H1 (cell line): ENCODE results near the gene CACNA1C. TPM values are rescaled to one million over a fixed set of nuclear protein-coding genes. Genes with fewer than 3 reads are reported as not detected.

ENCODE experiments used
- CTCF ChIA-PET: fragments of 300-600 bp; sonication (Branson Sonifier 250); formaldehyde crosslinking; loops from one replicate; lab custom pipeline; 2021; ENCODE audit not compliant: partially characterized antibody; lab: Charles Lee
- POLR2A ChIA-PET: fragments of 300-600 bp; sonication (Branson Sonifier 250); formaldehyde crosslinking; loops from one replicate; lab custom pipeline; 2021; ENCODE audit warnings: inconsistent platforms; ENCODE audit not compliant: partially characterized antibody; lab: Charles Lee
- DNase-seq, 2 experiments: peaks; one replicate each; pipeline versions ENCODE4 v3.0.0 to v3.0.0-alpha.2; 2010 to 2022; ENCODE audit warnings: low spot score in 2 of 2, low read depth in 1 of 2, mixed read lengths in 1 of 2
- FAIRE-seq: peaks from 2 replicates; lab custom pipeline; 2011; peaks lifted over from hg19 to GRCh38; lab: Jason Lieb, UNC
- H2AFZ ChIP-seq: 2 replicates; pipeline ENCODE4 v1.8.1; 2012; ENCODE audit warnings: low read length, inconsistent platforms
- H2AK5ac ChIP-seq: 2 replicates; pipeline ENCODE4 v1.6.1; 2013; ENCODE audit warnings: low read depth, low read length
- H2BK120ac ChIP-seq: replicated peaks from 2 replicates; pipeline ENCODE3; 2013; ENCODE audit warnings: low read depth, low read length, inconsistent platforms
- H2BK12ac ChIP-seq: 2 replicates; pipeline ENCODE4 v1.6.1; 2013; ENCODE audit warnings: low read depth, low read length
- H2BK15ac ChIP-seq: 2 replicates; pipeline ENCODE4 v1.6.1; 2013; ENCODE audit warnings: low read length
- H2BK20ac ChIP-seq: 2 replicates; pipeline ENCODE4 v1.6.1; 2013; ENCODE audit warnings: low read length
- H2BK5ac ChIP-seq: 2 replicates; pipeline ENCODE4 v1.6.1; 2013; ENCODE audit warnings: low read depth, low read length
- H3K14ac ChIP-seq: 2 replicates; pipeline ENCODE4 v1.6.1; 2013; ENCODE audit warnings: inconsistent platforms; ENCODE audit not compliant: insufficient read length
- H3K18ac ChIP-seq: 2 replicates; pipeline ENCODE4 v1.6.1; 2013; ENCODE audit warnings: low read length; ENCODE audit errors: extremely low read depth
- H3K23ac ChIP-seq: 2 replicates; pipeline ENCODE4 v1.6.1; 2013; ENCODE audit warnings: inconsistent platforms; ENCODE audit not compliant: insufficient read length
- H3K23me2 ChIP-seq: 2 replicates; pipeline ENCODE4 v1.6.1; 2013; ENCODE audit warnings: low read depth, low read length
- H3K27ac ChIP-seq: 2 replicates; pipeline ENCODE4 v1.6.1; 2011; ENCODE audit warnings: low read depth, low read length, inconsistent platforms
- H3K27me3 ChIP-seq, 4 experiments: replicated peaks in 1 of 4; 1 replicate in 1 of 4; 2 replicates in 3 of 4; pipeline versions ENCODE4 v1.6.1 to v1.8.1; 2011 to 2013; ENCODE audit warnings: low read length in 3 of 4, mild to moderate bottlenecking in 3 of 4, inconsistent platforms in 2 of 4, mixed read lengths in 2 of 4, moderate library complexity in 1 of 4; ENCODE audit not compliant: control insufficient read depth in 3 of 4, insufficient read depth in 3 of 4; ENCODE audit errors: extremely low read depth in 1 of 4
- H3K36me3 ChIP-seq, 4 experiments: 2 replicates each; pipeline versions ENCODE4 v1.6.1 to v1.8.1; 2011 to 2013; ENCODE audit warnings: mild to moderate bottlenecking in 4 of 4, low read length in 3 of 4, moderate library complexity in 2 of 4, control low read depth in 1 of 4, inconsistent platforms in 1 of 4; ENCODE audit not compliant: insufficient read depth in 4 of 4, control insufficient read depth in 2 of 4
- H3K4ac ChIP-seq: replicated peaks from 2 replicates; pipeline ENCODE3; 2013; ENCODE audit warnings: low read length, low read depth, mixed read lengths, inconsistent platforms; ENCODE audit not compliant: insufficient read length
- H3K4me1 ChIP-seq, 4 experiments: replicated peaks in 1 of 4; 1 replicate in 1 of 4; 2 replicates in 3 of 4; pipeline versions ENCODE4 v1.6.1 to v1.8.1; 2011 to 2013; ENCODE audit warnings: low read length in 3 of 4, inconsistent platforms in 2 of 4, mixed read lengths in 1 of 4; ENCODE audit not compliant: insufficient read depth in 4 of 4, control insufficient read depth in 3 of 4
- H3K4me2 ChIP-seq, 2 experiments: 2 replicates each; pipeline versions ENCODE4 v1.6.1 to v1.8.1; 2011 to 2013; ENCODE audit warnings: low read depth in 2 of 2, low read length in 2 of 2, control low read depth in 1 of 2, inconsistent platforms in 1 of 2, mild to moderate bottlenecking in 1 of 2; ENCODE audit not compliant: insufficient read depth in 1 of 2
- H3K4me3 ChIP-seq, 4 experiments: fragments of 200-600, 300-600 bp in 1 of 4; sonication (generic), shearing (Covaris generic), sonication (Bioruptor Twin) in 1 of 4; 2 replicates each; pipeline versions ENCODE4 v1.5.1 to v1.8.1; 2011 to 2016; ENCODE audit warnings: low read length in 4 of 4, low read depth in 3 of 4, control low read depth in 2 of 4, inconsistent platforms in 2 of 4, mild to moderate bottlenecking in 2 of 4, mixed read lengths in 1 of 4, moderate library complexity in 1 of 4; ENCODE audit not compliant: insufficient read depth in 2 of 4; ENCODE audit errors: extremely low read depth in 1 of 4
- H3K56ac ChIP-seq: replicated peaks from 2 replicates; pipeline ENCODE3; 2013; ENCODE audit warnings: low read depth, mild to moderate bottlenecking, mixed read lengths, low read length, inconsistent platforms; ENCODE audit not compliant: insufficient read length
- H3K79me1 ChIP-seq: 2 replicates; pipeline ENCODE4 v1.6.1; 2013; ENCODE audit warnings: low read depth, low read length, control low read depth
- H3K79me2 ChIP-seq, 2 experiments: 2 replicates each; pipeline versions ENCODE4 v1.6.1 to v1.8.1; 2012 to 2013; ENCODE audit warnings: low read length in 2 of 2, mild to moderate bottlenecking in 2 of 2, inconsistent platforms in 1 of 2; ENCODE audit not compliant: insufficient read depth in 2 of 2, control insufficient read depth in 1 of 2
- H3K9ac ChIP-seq, 4 experiments: replicated peaks in 1 of 4; 1 replicate in 1 of 4; 2 replicates in 3 of 4; pipeline versions ENCODE4 v1.6.1 to v1.8.1; 2011 to 2013; ENCODE audit warnings: low read depth in 3 of 4, low read length in 3 of 4, control low read depth in 2 of 4, mild to moderate bottlenecking in 2 of 4, moderate library complexity in 2 of 4, inconsistent platforms in 1 of 4; ENCODE audit errors: extremely low read depth in 1 of 4
- H3K9me3 ChIP-seq, 2 experiments: 2 replicates each; pipeline versions ENCODE4 v1.6.1 to v1.8.1; 2012 to 2013; ENCODE audit warnings: mild to moderate bottlenecking in 2 of 2, moderate library complexity in 2 of 2, control low read depth in 1 of 2, inconsistent platforms in 1 of 2, low read depth in 1 of 2, low read length in 1 of 2, mixed read lengths in 1 of 2; ENCODE audit not compliant: insufficient read depth in 2 of 2
- H4K20me1 ChIP-seq, 2 experiments: replicated peaks in 1 of 2; 2 replicates each; pipeline versions ENCODE3 to v1.8.1; 2011 to 2013; ENCODE audit warnings: inconsistent platforms in 2 of 2, low read length in 2 of 2, mild to moderate bottlenecking in 1 of 2; ENCODE audit not compliant: insufficient read depth in 2 of 2, control insufficient read depth in 1 of 2
- H4K5ac ChIP-seq: 2 replicates; pipeline ENCODE4 v1.6.1; 2013; ENCODE audit warnings: low read length, low read depth, mixed read lengths, inconsistent platforms; ENCODE audit not compliant: insufficient read length
- H4K8ac ChIP-seq: 2 replicates; pipeline ENCODE4 v1.8.0; 2013; ENCODE audit warnings: mild to moderate bottlenecking, moderate library complexity, low read length, inconsistent platforms; ENCODE audit not compliant: insufficient read depth; ENCODE audit errors: extremely low read depth
- H4K91ac ChIP-seq: replicated peaks from 2 replicates; pipeline ENCODE3; 2013; ENCODE audit warnings: low read length, mixed read lengths, inconsistent platforms; ENCODE audit not compliant: insufficient read length
- BCL11A ChIP-seq, 2 experiments: IDR thresholded peaks; one replicate each; pipeline ENCODE4 v1.6.1; 2011; ENCODE audit warnings: low read depth in 2 of 2, low read length in 2 of 2, mild to moderate bottlenecking in 2 of 2
- BRCA1 ChIP-seq: IDR thresholded peaks from 2 replicates; pipeline ENCODE4 v1.6.1; 2012; ENCODE audit warnings: low read depth, low read length, improper control_type of control experiment
- CBX5 ChIP-seq: fragments of 300-800, 300-1000 bp; sonication (generic); IDR thresholded peaks from 2 replicates; pipeline ENCODE4 v1.7.1; 2016; ENCODE audit warnings: antibody characterized with exemption, low read length, low read depth
- CBX8 ChIP-seq: fragments of 300-800, 300-1000 bp; sonication (generic); IDR thresholded peaks from 2 replicates; pipeline ENCODE4 v1.7.1; 2016; ENCODE audit warnings: low read depth, low read length, borderline replicate concordance
- CEBPB ChIP-seq: IDR thresholded peaks from 2 replicates; pipeline ENCODE4 v1.6.1; 2012; ENCODE audit warnings: low read depth, low read length
- CHD1 ChIP-seq: IDR thresholded peaks from 2 replicates; pipeline ENCODE4 v1.6.1; 2012; ENCODE audit warnings: low read depth, low read length, improper control_type of control experiment
- EP300 ChIP-seq, 2 experiments: IDR thresholded peaks; 1 replicate in 1 of 2; 2 replicates in 1 of 2; pipeline ENCODE4 v1.6.1; 2011 to 2012; ENCODE audit warnings: low read depth in 2 of 2, low read length in 2 of 2, mild to moderate bottlenecking in 2 of 2, borderline replicate concordance in 1 of 2, inconsistent platforms in 1 of 2, moderate library complexity in 1 of 2
- GABPA ChIP-seq: IDR thresholded peaks from 2 replicates; pipeline ENCODE4 v1.6.1; 2011; ENCODE audit warnings: mild to moderate bottlenecking, low read length, moderate library complexity, borderline replicate concordance; ENCODE audit not compliant: insufficient read depth
- HDAC6 ChIP-seq: IDR thresholded peaks from one replicate; pipeline ENCODE4 v1.7.1; 2012; ENCODE audit warnings: low read depth, mild to moderate bottlenecking, inconsistent platforms, low read length, moderate library complexity
- KDM1A ChIP-seq: fragments of 200-600, 300-600 bp; sonication (generic); IDR thresholded peaks from 2 replicates; pipeline ENCODE4 v1.7.1; 2016; ENCODE audit warnings: mild to moderate bottlenecking, low read length, borderline replicate concordance
- PHF8 ChIP-seq: fragments of 200-600 bp; sonication (generic); conservative IDR thresholded peaks from 2 replicates; pipeline ENCODE4 v1.7.1; 2012; ENCODE audit warnings: low read depth, mild to moderate bottlenecking, inconsistent platforms, low read length, moderate library complexity
- RBBP5 ChIP-seq: IDR thresholded peaks from 2 replicates; pipeline ENCODE4 v1.7.1; 2012; ENCODE audit warnings: low read depth, mild to moderate bottlenecking, inconsistent platforms, low read length, moderate library complexity, borderline replicate concordance
- SUZ12 ChIP-seq: fragments of 200-600 bp; sonication (generic); IDR thresholded peaks from 2 replicates; pipeline ENCODE4 v1.6.1; 2012; ENCODE audit warnings: mild to moderate bottlenecking, inconsistent platforms, low read length, moderate library complexity, mixed read lengths
- TBP ChIP-seq: IDR thresholded peaks from 2 replicates; pipeline ENCODE4 v1.6.1; 2011; ENCODE audit warnings: low read depth, low read length, improper control_type of control experiment
- WGBS, 2 experiments: shearing (Covaris generic) in 1 of 2; methylation state at CpG; one replicate each; pipeline versions ENCODE4 v1.1.6 to v1.1.7; 2013 to 2015; ENCODE audit warnings: low lambda C conversion rate in 2 of 2, mixed read lengths in 2 of 2, inconsistent platforms in 1 of 2, low coverage in 1 of 2, missing lambda C conversion rate in 1 of 2; ENCODE audit not compliant: insufficient replicate concordance in 2 of 2, insufficient coverage in 1 of 2, insufficient read length in 1 of 2; ENCODE audit errors: extremely low coverage in 1 of 2, missing lambda C conversion rate in 1 of 2; 5-methylcytosine and 5-hydroxymethylcytosine counted together
- polyA plus RNA-seq, 7 experiments: library from polyadenylated mRNA; depleted of rRNA in 3 of 7; stranded (reverse) in 5 of 7; unstranded in 2 of 7; fragments of >200 nt in 5 of 7; fragments of 200-250 nt in 2 of 7; gene quantifications; 1 replicate in 5 of 7; 2 replicates in 1 of 7; 4 replicates in 1 of 7; pipeline versions ENCODE4 v1.2.1 to v1.2.3, GENCODE V29; 2011 to 2013; ENCODE audit warnings: missing spikeins in 2 of 7, mixed read lengths in 2 of 7
- total RNA-seq: library from RNA; stranded (reverse); fragmentation: NEBNext Ultra II Directional; extraction: Animal tissue kit (Norgen Biotek cat#: 25700); gene quantifications from 2 replicates; pipeline ENCODE4 v1.2.1, GENCODE V29; 2021

CACNA1C gene
- total and polyA plus RNA-seq, 2 of the 8 experiments (the other 6 are each of a cell fraction or from before 2014, with no cell fraction given), result 1.3 TPM

- 0 out of 2 replicates have a peak overlapping the region, but pooled peaks have one; percentile 41 for H2AK5ac ChIP-seq
- H3K23me2 ChIP-seq, result peaks cover 3% of the 10 kb centered on the region; the same call in 1 of the 2 replicates
- H3K14ac ChIP-seq, result no peak overlapping the region
- H3K79me1 ChIP-seq, result no peaks in the 10 kb centered on the region
- no peak overlapping the region for H3K23ac ChIP-seq
- H2BK12ac ChIP-seq, result peak overlapping the region; percentile 28; the same call in 1 of the 2 replicates
- no peaks in the 10 kb centered on the region for H3K9me3 ChIP-seq
- no peak overlapping the region for H3K27ac ChIP-seq
- FAIRE-seq (no peak), DNase-seq (no peak)
- H4K8ac ChIP-seq, result no peak overlapping the region
- H3K9ac ChIP-seq, result no peak overlapping the region
- no peak overlapping the region for H4K91ac ChIP-seq
- H4K20me1 ChIP-seq, result peaks cover 0 to 5% of the 10 kb centered on the region in 2 experiments
- ChIA-PET POLR2A (interaction anchor here (1.3 to 2.2 kb wide), 4 partner anchors 12 to 45 kb away, joined by 3 to 10 read pairs (median 6); no protein-coding TSS in a partner anchor), CTCF (interaction anchor here (0.7 to 13.1 kb wide), 18 partner anchors 11 to 250 kb away, joined by 3 to 175 read pairs (median 6); no protein-coding TSS in a partner anchor)
- whole genome bisulfite sequencing, 2 experiments, result 82% methylated on average over 11 of the region's 11 CpGs; no CpG with 5 or more reads in 1 of the 2 experiments
- peaks cover 0 to 3% (median 0%) of the 10 kb centered on the region in 4 experiments; a peak in 3 of 7 replicates for H3K4me1 ChIP-seq
- no peak overlapping the region for H3K18ac ChIP-seq
- H3K4ac ChIP-seq, result no peak overlapping the region
- no peak overlapping the region for H4K5ac ChIP-seq
- no peaks in the 10 kb centered on the region for H3K79me2 ChIP-seq
- H2BK5ac ChIP-seq, result 0 out of 2 replicates have a peak overlapping the region, but pooled peaks have one; percentile 0
- H3K27me3 ChIP-seq, result peaks cover 0 to 3% (median 0%) of the 10 kb centered on the region in 4 experiments; a peak in 1 of 7 replicates
- no peaks in the 10 kb centered on the region for H3K36me3 ChIP-seq
- no peak overlapping the region for H3K56ac ChIP-seq
- no peak overlapping the region for H2BK120ac ChIP-seq
- no peak overlapping the region for H2AFZ ChIP-seq
- H3K4me3 ChIP-seq, result no peak overlapping the region
- no peak overlapping the region for H3K4me2 ChIP-seq
- no peak overlapping the region for H2BK20ac ChIP-seq
- peak overlapping the region; percentile 62 for H2BK15ac ChIP-seq
- TF ChIP-seq KDM1A, result no peak
- TF ChIP-seq CHD1, result no peak
- no peak for TF ChIP-seq CBX5
- no peak for TF ChIP-seq HDAC6
- TF ChIP-seq BCL11A (IDR thresholded peaks at IDR 0.05; ENCODE audit: low read depth in 2 of 2, low read length in 2 of 2), result no peak
- TF ChIP-seq CEBPB, result no peak
- TF ChIP-seq SUZ12, result no peak
- TF ChIP-seq EP300 (IDR thresholded peaks at IDR 0.05; ENCODE audit: borderline replicate concordance in 1 of 2, low read depth in 2 of 2, low read length in 2 of 2), result no peak
- TF ChIP-seq PHF8, result no peak
- no peak for TF ChIP-seq GABPA
- TF ChIP-seq BRCA1, result no peak
- no peak for TF ChIP-seq CBX8
- no peak for TF ChIP-seq RBBP5
- TF ChIP-seq TBP, result no peak
These were observed 686.3 kb downstream of the CACNA1C start for GRCh38 chr12:2739069-2739468.
